OCI-LY7 (cell line): ENCODE data around the gene LRRC4. TPM values are rescaled to one million over a fixed set of nuclear protein-coding genes. Genes with fewer than 3 reads are reported as not detected.

Experiments
- BruUV-seq: library from RNA; stranded (reverse); fragments of 400-500 nt; replicated peaks from 2 replicates; lab custom pipeline; 2021; lab: Mats Ljungman, UMichigan
- CTCF ChIA-PET: fragments of 300-600 bp; sonication (Branson Sonifier 250); formaldehyde crosslinking; loops from one replicate; lab custom pipeline; 2022; ENCODE audit warnings: antibody characterized with exemption; ENCODE audit not compliant: unreplicated experiment; lab: Charles Lee
- POLR2A ChIA-PET: fragments of 300-600 bp; sonication (Branson Sonifier 250); formaldehyde crosslinking; loops from one replicate; lab custom pipeline; 2022; ENCODE audit warnings: antibody characterized with exemption; lab: Charles Lee
- DNase-seq: peaks from one replicate; pipeline ENCODE4 v3.0.0-alpha.2; 2015; ENCODE audit warnings: low spot score
- H2AFZ ChIP-seq: fragments of 200-600 bp; sonication (generic), shearing (Covaris generic); 2 replicates; pipeline ENCODE4 v1.6.1; 2014; ENCODE audit warnings: mild to moderate bottlenecking, antibody characterized with exemption, low read length, moderate library complexity
- H3K27ac ChIP-seq: fragments of 200-600 bp; sonication (generic); 2 replicates; pipeline ENCODE4 v1.5.1; 2014; ENCODE audit warnings: mixed run types, low read depth, mild to moderate bottlenecking, moderate library complexity, low read length, inconsistent platforms; ENCODE audit not compliant: poor library complexity, severe bottlenecking
- H3K36me3 ChIP-seq: fragments of 200-600 bp; sonication (generic); 2 replicates; pipeline ENCODE4 v1.6.1; 2014; ENCODE audit warnings: mild to moderate bottlenecking, antibody characterized with exemption, low read length, moderate library complexity, mixed read lengths; ENCODE audit not compliant: insufficient read depth
- H3K4me1 ChIP-seq: fragments of 200-600 bp; sonication (generic); 2 replicates; pipeline ENCODE4 v1.5.1; 2014; ENCODE audit warnings: mild to moderate bottlenecking, low read length; ENCODE audit not compliant: insufficient read depth, poor library complexity, severe bottlenecking
- H3K4me2 ChIP-seq: fragments of 200-600 bp; sonication (generic); 2 replicates; pipeline ENCODE4 v1.6.1; 2014; ENCODE audit warnings: mild to moderate bottlenecking, low read length
- H3K4me3 ChIP-seq: fragments of 200-600 bp; sonication (generic); 2 replicates; pipeline ENCODE4 v1.5.1; 2014; ENCODE audit warnings: mild to moderate bottlenecking, low read depth, low read length; ENCODE audit not compliant: poor library complexity, severe bottlenecking
- H3K79me2 ChIP-seq: fragments of 200-600 bp; sonication (generic); 2 replicates; pipeline ENCODE4 v1.6.1; 2016; ENCODE audit warnings: low read depth, mild to moderate bottlenecking, low read length, moderate library complexity, mixed read lengths; ENCODE audit not compliant: insufficient read depth
- H3K9me2 ChIP-seq: fragments of 200-600 bp; sonication (generic); 2 replicates; pipeline ENCODE4 v1.6.1; 2016; ENCODE audit warnings: mild to moderate bottlenecking, low read length, mixed read lengths; ENCODE audit not compliant: insufficient read depth
- H3K9me3 ChIP-seq: fragments of 200-600 bp; sonication (generic); 2 replicates; pipeline ENCODE4 v1.6.1; 2014; ENCODE audit warnings: mild to moderate bottlenecking, mixed run types, low read length, mixed read lengths
- H4K20me1 ChIP-seq: fragments of 200-600 bp; sonication (generic); 2 replicates; pipeline ENCODE4 v1.6.1; 2014; ENCODE audit warnings: mild to moderate bottlenecking, antibody characterized with exemption, low read length, moderate library complexity, mixed read lengths; ENCODE audit not compliant: insufficient read depth
- CTCF ChIP-seq: fragments of 200-600 bp; sonication (generic); conservative IDR thresholded peaks from 2 replicates; pipeline ENCODE4 v1.5.1; 2014; ENCODE audit warnings: mild to moderate bottlenecking, antibody characterized with exemption, low read length, moderate library complexity, mixed read lengths
- EZH2phosphoT487 ChIP-seq: fragments of 200-600 bp; sonication (generic); IDR thresholded peaks from 2 replicates; pipeline ENCODE4 v1.6.1; 2018; ENCODE audit warnings: low read depth, borderline replicate concordance, mild to moderate bottlenecking, mixed run types, antibody characterized with exemption, low read length, moderate library complexity, mixed read lengths
- intact Hi-C: fragments of 100-400 bp; cut with micrococcal nuclease; formaldehyde crosslinking; loops from one replicate; pipeline ENCODE4 v1.10.0; 2022; ENCODE audit not compliant: unreplicated experiment
- total RNA-seq, 2 experiments: library from RNA; depleted of rRNA in 1 of 2; stranded (reverse); fragments of >200 nt in 1 of 2; shearing (Covaris generic) in 1 of 2; gene quantifications; 2 replicates each; pipeline ENCODE4 v1.2.3, GENCODE V29; 2014 to 2022

Gene LRRC4
- total RNA-seq, 2 experiments from 2014 or later, result not detected

- POLR2A ChIA-PET, result interaction anchor here (0.6 to 1.1 kb wide), 5 partner anchors 24 to 758 kb away, joined by 3 to 4 read pairs (median 3); no protein-coding TSS in a partner anchor
- intact Hi-C loops, result loop anchor here (10.0 kb wide), 1 partner anchor 295 kb away; no protein-coding TSS in a partner anchor
- H3K27ac ChIP-seq, result no peak overlapping the region
These were observed 31.2 kb downstream of the LRRC4 start for GRCh38 chr7:128000048-128000447.

GRCh38 chr7:127998671-127999070 is 32.6 kb downstream of the LRRC4 start:
- BruUV-seq, result no TSS peak
- peaks cover 20% of the 10 kb centered on the region for H3K4me1 ChIP-seq
- no peak for TF ChIP-seq EZH2phosphoT487
- TF ChIP-seq CTCF, result no peak
- no peaks in the 10 kb centered on the region for H3K79me2 ChIP-seq
- H3K27ac ChIP-seq, result no peak overlapping the region
- H3K4me2 ChIP-seq, result no peak overlapping the region
- no peak overlapping the region for H3K4me3 ChIP-seq
- no peaks in the 10 kb centered on the region for H3K9me2 ChIP-seq
- intact Hi-C loops, result no loop called here
- no peak for DNase-seq
- no peak overlapping the region for H2AFZ ChIP-seq
- H3K9me3 ChIP-seq, result no peaks in the 10 kb centered on the region
- peaks cover 28% of the 10 kb centered on the region; the same call in 1 of the 2 replicates for H3K36me3 ChIP-seq
- peaks cover 14% of the 10 kb centered on the region; the same call in 1 of the 2 replicates for H4K20me1 ChIP-seq
- POLR2A ChIA-PET, result interaction anchor here (0.6 kb wide), 1 partner anchor 236 kb away, joined by 4 read pairs; no protein-coding TSS in a partner anchor
- CTCF ChIA-PET, result no interaction called here

More at GRCh38 chr7:128000048-128000447, 31.2 kb downstream of the LRRC4 start:
- peaks cover 25% of the 10 kb centered on the region; the same call in 1 of the 2 replicates for H4K20me1 ChIP-seq
- no peaks in the 10 kb centered on the region for H3K9me3 ChIP-seq
- DNase-seq, result no peak
- no peak overlapping the region for H2AFZ ChIP-seq
- CTCF ChIA-PET, result interaction anchor here (0.5 kb wide), 1 partner anchor 18 kb away, joined by 3 read pairs; no protein-coding TSS in a partner anchor
- peaks cover 25% of the 10 kb centered on the region; the same call in 1 of the 2 replicates for H3K36me3 ChIP-seq
- H3K4me1 ChIP-seq, result peaks cover 34% of the 10 kb centered on the region
- H3K4me3 ChIP-seq, result no peak overlapping the region
- no peaks in the 10 kb centered on the region for H3K79me2 ChIP-seq
- H3K9me2 ChIP-seq, result no peaks in the 10 kb centered on the region
- no peak overlapping the region for H3K4me2 ChIP-seq
- no peak for TF ChIP-seq CTCF
- TF ChIP-seq EZH2phosphoT487, result no peak
- BruUV-seq, result no TSS peak

GRCh38 chr7:127997226-127997922 is 33.9 kb downstream of the LRRC4 start:
- H3K27ac ChIP-seq, result no peak overlapping the region
- no peak overlapping the region for H2AFZ ChIP-seq
- intact Hi-C loops, result no loop called here
- H3K4me3 ChIP-seq, result no peak overlapping the region
- POLR2A ChIA-PET, result no interaction called here
- no peak for DNase-seq
- CTCF ChIA-PET, result no interaction called here
- no peaks in the 10 kb centered on the region for H3K79me2 ChIP-seq
- 0 out of 2 replicates have a peak, but pooled peaks cover 2% of the 10 kb centered on the region for H4K20me1 ChIP-seq
- TF ChIP-seq EZH2phosphoT487 (no peak), CTCF (no peak)
- H3K4me2 ChIP-seq, result no peak overlapping the region
- peaks cover 7% of the 10 kb centered on the region for H3K4me1 ChIP-seq
- no TSS peak for BruUV-seq
- no peaks in the 10 kb centered on the region for H3K9me2 ChIP-seq
- peaks cover 40% of the 10 kb centered on the region; the same call in 1 of the 2 replicates for H3K36me3 ChIP-seq
- H3K9me3 ChIP-seq, result no peaks in the 10 kb centered on the region
